A549 (cell line): Measurements from ENCODE around the gene CPED1.

Experiments
- CEBPB ChIP-seq, 2 experiments: fragments of >200 bp in 1 of 2; sonication (Bioruptor Twin) in 1 of 2; formaldehyde crosslinking in 1 of 2; IDR thresholded peaks; 2 replicates each; pipeline ENCODE4 v1.6.1; 2012 to 2016
- EP300 ChIP-seq, 2 experiments: fragments of >200 bp; sonication (Bioruptor Twin); formaldehyde crosslinking; IDR thresholded peaks; 2 replicates in 1 of 2; 3 replicates in 1 of 2; pipeline ENCODE4 v1.6.1; 2016 to 2017
- GATA3 ChIP-seq: IDR thresholded peaks from 2 replicates; pipeline ENCODE4 v1.6.1; 2012; ENCODE audit warnings: borderline replicate concordance
- JUNB ChIP-seq: fragments of >200 bp; sonication (Bioruptor Twin); formaldehyde crosslinking; IDR thresholded peaks from 2 replicates; pipeline ENCODE4 v1.6.1; 2016
- MAZ ChIP-seq: fragments of 150-350 bp; IDR thresholded peaks from 2 replicates; pipeline ENCODE4 v1.6.1; 2014; ENCODE audit warnings: antibody characterized with exemption, low read depth, low read length, borderline replicate concordance
- MYC ChIP-seq: IDR thresholded peaks from 2 replicates; pipeline ENCODE4 v1.6.1; 2012; ENCODE audit warnings: mild to moderate bottlenecking, inconsistent platforms, low read length, improper control_type of control experiment, borderline replicate concordance
- POLR2A ChIP-seq: IDR thresholded peaks from 2 replicates; pipeline ENCODE4 v1.6.1; 2012; ENCODE audit warnings: mild to moderate bottlenecking, low read length
- TF ChIP-seq, protein P1 (sequence below): fragments of >200 bp; sonication (Bioruptor Twin); formaldehyde crosslinking; IDR thresholded peaks from 3 replicates; pipeline ENCODE4 v1.5.1; 2016
- TF ChIP-seq, protein P2 (sequence below): fragments of 200-600 bp; sonication (generic); IDR thresholded peaks from 2 replicates; pipeline ENCODE4 v1.6.1; 2016; ENCODE audit warnings: antibody characterized with exemption, mild to moderate bottlenecking, moderate library complexity

DNA sequence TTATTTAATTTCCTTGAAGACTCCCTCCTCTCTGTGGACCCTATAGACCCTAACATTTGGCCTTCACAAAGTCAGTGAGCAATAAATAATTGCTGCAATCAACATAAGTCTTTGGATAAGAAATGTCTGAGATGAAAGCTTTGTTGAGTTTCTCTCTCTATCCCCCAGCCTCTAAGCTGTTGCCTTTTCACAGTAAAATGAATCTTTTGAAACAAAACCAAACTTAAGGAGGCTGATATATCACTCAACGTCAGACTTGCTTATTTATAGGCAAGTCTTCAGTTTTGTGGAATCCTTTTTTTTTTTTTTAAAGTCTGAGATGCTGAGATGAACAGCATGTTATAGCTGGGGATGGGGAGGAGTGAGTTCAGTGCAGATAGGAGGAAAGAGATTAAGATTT is 10.0 kb downstream of the CPED1 start:
- TF ChIP-seq CEBPB (IDR thresholded peaks at IDR 0.05) (no peak), MYC (no peak), EP300 (IDR thresholded peaks at IDR 0.05) (no peak), JUNB (no peak), POLR2A (no peak), GATA3 (no peak), MAZ (no peak)
- TF ChIP-seq, protein P1, sequence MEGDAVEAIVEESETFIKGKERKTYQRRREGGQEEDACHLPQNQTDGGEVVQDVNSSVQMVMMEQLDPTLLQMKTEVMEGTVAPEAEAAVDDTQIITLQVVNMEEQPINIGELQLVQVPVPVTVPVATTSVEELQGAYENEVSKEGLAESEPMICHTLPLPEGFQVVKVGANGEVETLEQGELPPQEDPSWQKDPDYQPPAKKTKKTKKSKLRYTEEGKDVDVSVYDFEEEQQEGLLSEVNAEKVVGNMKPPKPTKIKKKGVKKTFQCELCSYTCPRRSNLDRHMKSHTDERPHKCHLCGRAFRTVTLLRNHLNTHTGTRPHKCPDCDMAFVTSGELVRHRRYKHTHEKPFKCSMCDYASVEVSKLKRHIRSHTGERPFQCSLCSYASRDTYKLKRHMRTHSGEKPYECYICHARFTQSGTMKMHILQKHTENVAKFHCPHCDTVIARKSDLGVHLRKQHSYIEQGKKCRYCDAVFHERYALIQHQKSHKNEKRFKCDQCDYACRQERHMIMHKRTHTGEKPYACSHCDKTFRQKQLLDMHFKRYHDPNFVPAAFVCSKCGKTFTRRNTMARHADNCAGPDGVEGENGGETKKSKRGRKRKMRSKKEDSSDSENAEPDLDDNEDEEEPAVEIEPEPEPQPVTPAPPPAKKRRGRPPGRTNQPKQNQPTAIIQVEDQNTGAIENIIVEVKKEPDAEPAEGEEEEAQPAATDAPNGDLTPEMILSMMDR: no peak
- TF ChIP-seq, protein P2, sequence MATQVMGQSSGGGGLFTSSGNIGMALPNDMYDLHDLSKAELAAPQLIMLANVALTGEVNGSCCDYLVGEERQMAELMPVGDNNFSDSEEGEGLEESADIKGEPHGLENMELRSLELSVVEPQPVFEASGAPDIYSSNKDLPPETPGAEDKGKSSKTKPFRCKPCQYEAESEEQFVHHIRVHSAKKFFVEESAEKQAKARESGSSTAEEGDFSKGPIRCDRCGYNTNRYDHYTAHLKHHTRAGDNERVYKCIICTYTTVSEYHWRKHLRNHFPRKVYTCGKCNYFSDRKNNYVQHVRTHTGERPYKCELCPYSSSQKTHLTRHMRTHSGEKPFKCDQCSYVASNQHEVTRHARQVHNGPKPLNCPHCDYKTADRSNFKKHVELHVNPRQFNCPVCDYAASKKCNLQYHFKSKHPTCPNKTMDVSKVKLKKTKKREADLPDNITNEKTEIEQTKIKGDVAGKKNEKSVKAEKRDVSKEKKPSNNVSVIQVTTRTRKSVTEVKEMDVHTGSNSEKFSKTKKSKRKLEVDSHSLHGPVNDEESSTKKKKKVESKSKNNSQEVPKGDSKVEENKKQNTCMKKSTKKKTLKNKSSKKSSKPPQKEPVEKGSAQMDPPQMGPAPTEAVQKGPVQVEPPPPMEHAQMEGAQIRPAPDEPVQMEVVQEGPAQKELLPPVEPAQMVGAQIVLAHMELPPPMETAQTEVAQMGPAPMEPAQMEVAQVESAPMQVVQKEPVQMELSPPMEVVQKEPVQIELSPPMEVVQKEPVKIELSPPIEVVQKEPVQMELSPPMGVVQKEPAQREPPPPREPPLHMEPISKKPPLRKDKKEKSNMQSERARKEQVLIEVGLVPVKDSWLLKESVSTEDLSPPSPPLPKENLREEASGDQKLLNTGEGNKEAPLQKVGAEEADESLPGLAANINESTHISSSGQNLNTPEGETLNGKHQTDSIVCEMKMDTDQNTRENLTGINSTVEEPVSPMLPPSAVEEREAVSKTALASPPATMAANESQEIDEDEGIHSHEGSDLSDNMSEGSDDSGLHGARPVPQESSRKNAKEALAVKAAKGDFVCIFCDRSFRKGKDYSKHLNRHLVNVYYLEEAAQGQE: no peak
